RPMI7951 (cell line): ENCODE measurements around the gene SCLY. TPM values are rescaled to one million over a fixed set of nuclear protein-coding genes. Genes with fewer than 3 reads are reported as not detected.
"Not testable (repeated sequence)": the region's sequence is repeated elsewhere in the genome, so short reads cannot be mapped to it uniquely, and the experiment has no call there.

ENCODE experiments used
- DNase-seq: peaks from one replicate; pipeline ENCODE4 v3.0.0-alpha.2; 2012; ENCODE audit warnings: low read depth
- total RNA-seq: library from RNA; depleted of rRNA; stranded (reverse); fragments of >200 nt; shearing (Covaris generic); gene quantifications from 2 replicates; pipeline ENCODE4 v1.2.3, GENCODE V29; 2014; rRNA removed

SCLY gene
- 13.3 and 21.5 TPM in 2 replicates for total RNA-seq

- peak; percentile 97 for DNase-seq
Observed at GRCh38 chr2:238060542-238061314, at the start of gene SCLY. Gene SCLY, plus strand, starts transcription at chr2:238061001. Its CDS starts 54 bp downstream, at chr2:238061055.

- DNase-seq: no peak
Observed at GRCh38 chr2:238013806-238014205, 47.0 kb upstream of the SCLY start.

DNA sequence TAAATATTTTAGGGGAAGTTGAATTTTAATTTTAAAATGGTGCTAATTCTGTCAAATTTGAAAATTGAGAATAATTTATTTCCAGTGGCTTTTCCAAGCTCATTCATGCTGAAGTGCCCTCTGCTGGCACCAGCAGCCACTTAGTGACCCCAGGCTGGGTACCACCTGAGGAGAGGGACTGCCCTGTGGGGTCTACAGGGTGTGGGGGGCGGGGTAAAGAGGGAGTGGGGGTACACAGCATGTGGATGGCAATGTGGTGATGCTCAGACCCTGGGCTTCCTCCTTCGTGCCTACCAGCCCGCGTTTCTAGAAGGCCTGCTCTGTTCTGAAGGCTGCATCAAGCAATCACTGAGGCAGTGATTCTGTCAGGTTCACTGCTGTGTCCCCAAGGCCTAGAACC lies 45.1 kb upstream of the SCLY start:
- DNase-seq: no peak

DNA sequence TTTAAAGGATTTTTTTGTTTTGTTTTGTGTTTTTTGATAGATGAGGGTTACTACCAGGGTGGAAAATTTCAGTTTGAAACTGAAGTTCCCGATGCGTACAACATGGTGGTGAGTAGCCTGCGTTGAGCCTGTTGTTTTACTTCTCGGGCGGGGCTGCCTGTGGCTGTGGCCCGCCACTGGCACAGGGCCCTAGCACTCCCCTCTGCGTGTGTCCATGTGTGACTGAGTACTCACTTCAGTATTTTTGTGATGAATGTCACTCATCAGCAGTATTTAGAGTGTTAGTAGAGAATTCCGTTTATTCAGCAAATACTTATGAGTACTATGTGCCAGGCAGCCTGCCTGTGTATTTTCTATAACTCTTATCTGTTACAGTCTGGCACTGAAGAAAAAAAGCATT lies 44.3 kb upstream of the SCLY start:
- DNase-seq: no peak

- DNase-seq: peak; percentile 45
Observed at GRCh38 chr2:238019962-238020361, 40.8 kb upstream of the SCLY start.

DNA sequence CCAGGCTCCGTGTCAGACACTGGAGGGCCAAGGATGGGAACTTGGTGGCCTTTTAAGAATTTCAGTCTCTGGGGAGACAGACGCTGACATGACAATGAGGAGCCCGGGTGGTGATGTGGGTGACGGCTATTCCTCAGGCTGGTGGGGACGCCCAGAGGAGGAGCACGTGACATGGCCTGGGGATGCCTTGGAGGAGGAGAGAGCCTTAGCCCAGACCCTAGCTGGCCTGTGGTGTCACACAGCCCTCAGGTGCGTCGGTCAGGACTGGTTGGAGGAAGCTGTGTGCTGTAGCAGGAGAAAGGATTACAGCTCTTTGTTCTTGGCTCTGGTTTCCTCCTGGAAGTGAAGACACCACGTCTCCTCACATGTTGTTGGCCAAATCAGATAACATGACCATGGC lies 40.0 kb upstream of the SCLY start:
- DNase-seq: no peak

- DNase-seq: no peak
Observed at GRCh38 chr2:238021327-238021726, 39.5 kb upstream of the SCLY start.

DNA sequence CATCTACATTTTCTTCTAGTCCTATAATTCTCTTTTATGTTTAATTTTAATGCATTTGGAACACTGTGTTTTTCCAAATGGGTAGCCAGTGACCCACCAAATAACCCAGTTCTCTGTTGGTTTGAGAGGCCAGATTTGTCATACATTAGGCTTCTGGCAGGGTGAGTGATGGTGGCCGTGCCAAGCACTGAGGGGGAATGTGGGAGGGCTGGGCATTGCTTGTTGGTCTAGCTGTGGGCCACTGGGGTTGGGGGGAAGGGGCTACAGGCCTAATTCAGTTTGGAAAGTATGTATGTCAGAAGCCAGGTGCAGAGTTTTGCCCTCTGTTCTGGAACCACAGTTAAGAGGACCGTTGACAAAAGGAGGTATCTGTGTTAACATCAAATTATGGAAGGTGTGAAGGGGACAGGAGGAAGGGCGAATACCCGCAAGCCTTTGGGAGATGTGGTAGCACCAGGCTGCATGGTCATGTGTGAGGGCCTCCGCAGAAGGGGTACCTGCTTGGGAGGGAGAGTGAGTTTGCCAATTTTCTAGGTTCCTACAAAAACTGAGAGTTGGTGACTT lies 38.1 kb upstream of the SCLY start:
- DNase-seq: no peak

DNA sequence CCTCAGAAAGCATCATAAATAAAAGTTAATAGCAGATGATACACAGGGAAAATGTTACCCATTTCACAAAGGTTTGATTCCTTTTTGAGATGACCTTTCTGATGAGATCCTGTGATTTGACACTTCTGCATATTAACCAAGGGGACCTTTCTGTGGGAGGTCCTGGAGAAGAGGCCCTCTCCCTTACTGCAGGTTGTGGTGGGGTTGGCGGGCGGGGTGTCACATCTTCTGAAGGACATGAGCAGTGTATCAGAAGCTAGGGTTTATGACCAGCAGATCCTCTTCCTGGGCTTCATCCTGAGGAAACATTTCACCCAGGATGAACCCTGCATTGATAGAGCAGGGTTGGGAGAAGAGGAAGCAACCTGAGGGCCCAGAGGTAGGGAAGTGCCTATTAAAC lies 37.2 kb upstream of the SCLY start:
- no peak for DNase-seq

GRCh38 chr2:238024986-238025385 lies 35.8 kb upstream of the SCLY start:
- DNase-seq: peak; percentile 47

DNA sequence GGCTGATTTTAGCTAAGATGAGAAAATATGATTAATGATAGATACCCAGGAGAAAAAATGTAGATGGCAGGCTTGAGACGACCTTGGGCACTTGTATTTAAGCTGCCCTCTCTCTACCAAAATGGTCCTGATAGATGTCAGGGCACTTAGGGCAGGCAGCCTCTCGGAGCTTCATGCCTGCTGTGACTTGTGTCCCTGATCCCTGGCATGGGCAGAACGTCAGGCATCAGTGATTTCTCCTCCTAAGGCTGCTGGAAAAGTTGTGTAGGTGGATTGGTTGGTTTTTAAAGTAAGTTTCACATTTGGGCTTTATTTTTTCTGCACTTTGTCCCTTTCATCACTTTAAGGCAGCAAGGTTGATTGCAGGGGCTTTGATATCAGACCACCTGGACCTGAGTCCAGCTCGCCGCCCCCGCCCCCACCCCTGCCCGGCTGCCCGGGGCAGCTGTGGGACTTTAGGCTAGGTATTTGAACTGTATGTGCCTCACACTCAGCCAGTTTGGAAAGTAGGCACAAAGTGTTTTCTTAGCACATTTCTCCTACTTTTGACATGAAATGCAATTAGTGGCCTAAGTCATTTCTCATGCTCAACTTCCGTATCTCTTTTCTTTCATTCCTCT lies 35.0 kb upstream of the SCLY start:
- DNase-seq: no peak

- DNase-seq: no peak
Observed at GRCh38 chr2:238027058-238027457, 33.7 kb upstream of the SCLY start.

GRCh38 chr2:238027591-238028415 lies 33.0 kb upstream of the SCLY start:
- no peak for DNase-seq

DNA sequence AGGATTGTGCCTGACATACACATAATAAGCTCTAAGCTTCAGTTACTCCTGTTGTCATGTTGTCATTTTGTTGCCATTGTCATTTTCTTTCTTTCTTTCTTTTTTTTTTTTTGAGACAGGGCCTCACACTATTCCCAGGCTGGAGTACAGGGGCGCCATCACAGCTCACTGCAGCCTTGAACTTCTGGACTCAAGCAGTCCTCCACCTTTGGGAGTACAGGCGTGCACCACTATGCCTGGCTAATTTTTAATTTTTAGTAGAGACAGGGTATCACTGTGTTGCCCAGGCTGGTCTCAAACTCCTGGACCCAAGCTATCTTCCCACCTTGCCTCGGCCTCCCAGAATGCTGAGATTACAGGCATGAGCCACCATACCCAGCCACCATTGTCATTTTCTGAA lies 30.9 kb upstream of the SCLY start:
- DNase-seq: no peak

DNA sequence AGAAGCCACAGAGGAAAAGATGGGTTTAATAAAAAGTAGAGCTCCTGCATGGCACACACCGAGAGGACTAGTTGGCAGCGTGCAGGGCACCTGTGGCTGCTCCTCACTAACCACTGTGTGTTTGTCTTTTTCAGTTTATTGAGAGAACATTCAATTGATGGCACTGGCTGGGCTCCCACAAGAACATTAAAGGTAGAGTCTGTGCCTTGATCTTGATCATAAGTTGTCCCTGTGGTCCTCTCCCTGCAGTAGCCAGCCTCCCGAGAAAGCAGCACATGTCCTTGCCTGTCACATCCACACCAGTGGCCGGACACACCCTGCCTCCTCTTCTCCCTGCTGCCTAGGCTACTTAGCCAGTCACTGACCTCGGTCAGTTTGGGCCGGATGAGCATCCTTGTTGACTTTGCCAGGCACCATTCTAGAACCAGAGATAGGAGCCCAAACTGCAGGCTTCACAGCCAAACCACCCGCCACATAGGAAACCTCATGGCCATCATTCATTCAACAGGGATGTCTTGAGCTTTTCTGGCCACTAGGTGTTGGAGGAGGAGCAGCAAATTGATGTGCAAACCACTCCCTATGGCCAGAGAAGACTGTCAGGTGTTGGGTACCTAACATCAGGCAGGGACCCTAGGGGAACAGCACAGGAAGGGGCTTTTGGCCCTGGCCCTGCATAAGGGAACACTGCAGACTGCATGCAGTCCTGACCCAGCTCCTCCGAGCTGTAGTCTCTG lies 30.2 kb upstream of the SCLY start:
- no peak for DNase-seq

DNA sequence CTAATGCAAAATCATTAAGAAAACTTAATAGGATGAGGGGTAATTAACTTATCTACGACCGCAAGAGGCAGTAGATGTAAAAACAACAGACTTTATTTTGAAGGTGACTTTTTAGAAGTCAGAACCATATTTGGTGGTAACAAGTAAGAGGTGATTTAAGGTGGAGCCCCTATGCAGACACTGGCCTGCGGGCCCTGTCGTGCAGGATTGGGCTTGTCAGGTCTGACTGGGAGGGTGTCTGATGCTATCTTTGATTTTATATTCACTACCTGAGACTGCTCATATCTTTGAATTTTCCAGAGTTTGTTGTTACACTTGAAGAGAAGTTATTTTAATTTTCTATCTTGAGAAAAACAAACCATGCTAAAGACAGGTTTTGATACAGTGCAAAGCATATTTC lies 29.1 kb upstream of the SCLY start:
- no peak for DNase-seq

DNA sequence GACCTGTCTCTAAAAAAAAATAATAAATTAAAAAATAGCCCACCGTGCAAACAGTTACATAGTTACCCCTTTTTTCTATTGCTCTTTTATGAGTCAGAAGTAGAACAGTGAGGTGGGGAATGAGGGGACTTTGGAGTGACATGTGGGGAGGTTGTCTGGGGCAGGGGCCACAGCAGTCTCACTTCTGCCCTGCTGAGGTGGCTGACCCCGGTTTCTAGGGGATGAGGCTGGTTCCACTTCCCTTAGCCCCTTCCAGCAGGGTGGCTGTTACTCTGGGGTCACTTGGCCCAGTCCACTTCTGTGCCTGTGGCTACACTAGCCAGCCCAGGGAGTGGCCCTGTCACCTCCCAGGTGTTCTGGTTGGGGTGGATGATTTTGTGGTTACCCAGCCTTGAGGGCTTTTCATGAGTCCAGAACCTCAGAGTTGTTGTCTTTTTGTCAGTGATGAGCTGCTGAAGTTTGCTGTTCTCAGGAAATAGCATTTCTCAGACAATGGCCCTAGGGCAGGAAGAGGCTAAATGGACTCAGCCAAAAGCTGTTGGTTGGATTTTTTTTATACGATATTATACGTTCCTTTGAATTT lies 28.0 kb upstream of the SCLY start:
- no peak for DNase-seq

DNA sequence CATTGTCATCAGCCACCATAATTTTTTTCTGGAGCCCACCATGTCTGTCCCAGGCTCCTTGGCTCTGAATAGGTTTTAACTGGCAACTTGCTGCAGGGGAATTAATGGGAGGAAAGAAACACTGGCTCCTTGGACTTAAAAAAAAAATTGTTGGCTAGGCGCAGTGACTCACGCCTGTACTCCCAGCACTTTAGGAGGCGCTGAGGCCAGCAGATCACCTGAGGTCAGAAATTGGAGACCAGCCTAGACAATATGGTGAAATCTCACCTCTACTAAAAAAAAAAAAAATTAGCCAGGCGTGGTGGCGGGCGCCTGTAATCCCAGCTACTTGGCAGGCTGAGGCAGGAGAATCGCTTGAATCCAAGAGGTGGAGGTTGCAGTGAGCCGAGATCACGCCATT lies 26.8 kb upstream of the SCLY start:
- not testable (repeated sequence) for DNase-seq

GRCh38 chr2:238038203-238038602 lies 22.6 kb upstream of the SCLY start:
- DNase-seq: no peak

DNA sequence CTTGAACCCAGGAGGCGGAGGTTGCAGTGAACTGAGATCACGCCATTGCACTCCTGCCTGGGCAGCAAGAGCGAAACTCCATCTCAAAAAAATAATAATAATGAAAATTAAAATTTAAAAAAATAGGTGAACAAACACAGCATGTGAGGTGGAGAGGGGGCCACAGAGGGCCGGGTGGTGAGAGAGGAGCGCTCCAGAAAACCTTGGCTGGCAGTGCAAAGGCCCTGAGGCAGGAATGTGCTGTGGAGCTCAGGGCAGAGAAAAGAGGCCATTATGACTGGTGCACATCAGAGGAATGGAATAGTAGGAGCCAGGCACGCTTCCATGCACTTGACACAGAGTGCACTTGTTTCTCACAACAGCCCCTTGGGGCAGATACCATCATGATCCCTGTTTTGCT lies 21.6 kb upstream of the SCLY start:
- DNase-seq: no peak

GRCh38 chr2:238039985-238040384 lies 20.8 kb upstream of the SCLY start:
- no peak for DNase-seq
